K562 (cell line): ENCODE measurements around the gene SLC25A10. TPM values are rescaled to one million over a fixed set of nuclear protein-coding genes. Genes with fewer than 3 reads are reported as not detected.

Experiments
- BRF1 ChIP-seq: IDR thresholded peaks from 3 replicates; pipeline ENCODE4 v1.6.1; 2011; ENCODE audit warnings: borderline replicate concordance, mild to moderate bottlenecking; ENCODE audit not compliant: insufficient read length; ENCODE audit errors: extremely low read depth
- HLTF ChIP-seq: fragments of 450-650 bp; IDR thresholded peaks from 2 replicates; pipeline ENCODE4 v1.6.1; 2016
- KDM5B ChIP-seq: fragments of 200-600 bp; sonication (generic); IDR thresholded peaks from 2 replicates; pipeline ENCODE4 v1.6.1; 2012; ENCODE audit warnings: low read depth, mild to moderate bottlenecking, moderate library complexity, low read length, control low read depth, inconsistent platforms; ENCODE audit not compliant: insufficient replicate concordance
- MAFF ChIP-seq: IDR thresholded peaks from 2 replicates; pipeline ENCODE4 v1.6.1; 2012; ENCODE audit warnings: low read length, improper control_type of control experiment
- MYNN ChIP-seq, 2 experiments: sonication (generic); formaldehyde crosslinking in 1 of 2; IDR thresholded peaks; 2 replicates each; pipeline versions ENCODE4 v1.5.0 to v1.6.1; 2016 to 2020; ENCODE audit warnings: antibody characterized with exemption in 1 of 2, missing genetic modification reagents in 1 of 2
- NR3C1 ChIP-seq: sonication (generic); formaldehyde crosslinking; IDR thresholded peaks from 2 replicates; pipeline ENCODE4 v1.8.1; 2022; ENCODE audit warnings: missing genetic modification reagents
- PCBP1 ChIP-seq: fragments of 200-400 bp; formaldehyde crosslinking; IDR thresholded peaks from 2 replicates; pipeline ENCODE4 v1.6.1; 2018; ENCODE audit warnings: mild to moderate bottlenecking, low read depth, low read length; ENCODE audit not compliant: poor library complexity, severe bottlenecking
- PHB ChIP-seq: fragments of 250-450 bp; sonication (Bioruptor Pico); IDR thresholded peaks from 2 replicates; pipeline ENCODE4 v1.5.0; 2021
- POLR3A ChIP-seq: IDR thresholded peaks from 2 replicates; pipeline ENCODE4 v1.6.1; 2011; ENCODE audit warnings: borderline replicate concordance, mild to moderate bottlenecking, moderate library complexity; ENCODE audit not compliant: insufficient read length, insufficient read depth; ENCODE audit errors: extremely low read depth
- RBM14 ChIP-seq: fragments of 200-400 bp; formaldehyde crosslinking; IDR thresholded peaks from 2 replicates; pipeline ENCODE4 v1.6.1; 2018; ENCODE audit warnings: low read depth, mild to moderate bottlenecking, low read length, moderate library complexity, borderline replicate concordance; ENCODE audit not compliant: insufficient read depth
- RBM17 ChIP-seq: fragments of 200-400 bp; formaldehyde crosslinking; IDR thresholded peaks from 2 replicates; pipeline ENCODE4 v1.6.1; 2017; ENCODE audit warnings: low read depth, mild to moderate bottlenecking, low read length, borderline replicate concordance
- SAP30 ChIP-seq: fragments of 200-600 bp; sonication (generic); IDR thresholded peaks from 2 replicates; pipeline ENCODE4 v1.6.1; 2012; ENCODE audit warnings: borderline replicate concordance, low read depth, mild to moderate bottlenecking, moderate library complexity, low read length, control low read depth, inconsistent platforms; ENCODE audit not compliant: insufficient read depth, poor library complexity, severe bottlenecking
- TAF9B ChIP-seq: fragments of 450-650 bp; IDR thresholded peaks from 2 replicates; pipeline ENCODE4 v1.6.1; 2018; ENCODE audit warnings: mild to moderate bottlenecking; ENCODE audit not compliant: partially characterized antibody
- TCF7 ChIP-seq: sonication (generic); IDR thresholded peaks from 2 replicates; pipeline ENCODE4 v1.6.1; 2016; ENCODE audit warnings: antibody characterized with exemption, borderline replicate concordance
- TGIF2 ChIP-seq: sonication (generic); formaldehyde crosslinking; IDR thresholded peaks from 2 replicates; pipeline ENCODE4 v1.8.1; 2022; ENCODE audit warnings: mild to moderate bottlenecking, missing genetic modification reagents, moderate library complexity
- ZNF644 ChIP-seq: fragments of 200-800 bp; sonication (Bioruptor generic); IDR thresholded peaks from 2 replicates; pipeline ENCODE4 v1.6.1; 2016; ENCODE audit warnings: low read depth, missing genetic modification characterization, missing compliant biosample characterization
- ZSCAN29 ChIP-seq: fragments of 450-650 bp; IDR thresholded peaks from 2 replicates; pipeline ENCODE4 v1.6.1; 2017
- polyA plus RNA-seq, 8 experiments: library from polyadenylated mRNA; depleted of rRNA in 4 of 8; stranded (reverse) in 5 of 8; unstranded in 3 of 8; fragments of >200 nt; fragmentation: Nextera tagmentation in 2 of 8; fragmentation: Illumina TruSeq in 1 of 8; extraction: Ambion mirVana in 2 of 8; extraction: Trizol in 1 of 8; gene quantifications; 2 replicates each; pipeline versions ENCODE4 v1.2.1 to v1.2.3, GENCODE V29; 2011 to 2014; ENCODE audit warnings: inconsistent platforms in 1 of 8, missing spikeins in 1 of 8
- total RNA-seq, 7 experiments: library from RNA; depleted of rRNA in 6 of 7; stranded (reverse); fragments of >200 nt in 6 of 7; fragmentation: Illumina TruSeq in 2 of 7; extraction: Trizol in 2 of 7; gene quantifications; 2 replicates each; pipeline versions ENCODE4 v1.2.1 to v1.2.3, GENCODE V29; 2011 to 2021; ENCODE audit warnings: low replicate concordance in 1 of 7
- TF ChIP-seq, protein P1 (sequence below): sonication (generic); formaldehyde crosslinking; IDR thresholded peaks from 2 replicates; pipeline ENCODE4 v1.8.0; 2022; ENCODE audit warnings: mild to moderate bottlenecking, missing genetic modification reagents
- TF ChIP-seq, protein P2 (sequence below), 2 experiments: fragments of 450-650 bp in 1 of 2; IDR thresholded peaks; 2 replicates each; pipeline ENCODE4 v1.6.1; 2011 to 2017; ENCODE audit warnings: low read depth in 2 of 2, antibody characterized with exemption in 1 of 2, borderline replicate concordance in 1 of 2, low read length in 1 of 2, mild to moderate bottlenecking in 1 of 2, mixed read lengths in 1 of 2; ENCODE audit not compliant: control insufficient read depth in 1 of 2

Gene SLC25A10
- total and polyA plus RNA-seq, 9 of the 15 experiments (the other 6 are each of a cell fraction or from before 2014, with no cell fraction given): 0.10 to 85.6 (median 34.3) TPM

DNA sequence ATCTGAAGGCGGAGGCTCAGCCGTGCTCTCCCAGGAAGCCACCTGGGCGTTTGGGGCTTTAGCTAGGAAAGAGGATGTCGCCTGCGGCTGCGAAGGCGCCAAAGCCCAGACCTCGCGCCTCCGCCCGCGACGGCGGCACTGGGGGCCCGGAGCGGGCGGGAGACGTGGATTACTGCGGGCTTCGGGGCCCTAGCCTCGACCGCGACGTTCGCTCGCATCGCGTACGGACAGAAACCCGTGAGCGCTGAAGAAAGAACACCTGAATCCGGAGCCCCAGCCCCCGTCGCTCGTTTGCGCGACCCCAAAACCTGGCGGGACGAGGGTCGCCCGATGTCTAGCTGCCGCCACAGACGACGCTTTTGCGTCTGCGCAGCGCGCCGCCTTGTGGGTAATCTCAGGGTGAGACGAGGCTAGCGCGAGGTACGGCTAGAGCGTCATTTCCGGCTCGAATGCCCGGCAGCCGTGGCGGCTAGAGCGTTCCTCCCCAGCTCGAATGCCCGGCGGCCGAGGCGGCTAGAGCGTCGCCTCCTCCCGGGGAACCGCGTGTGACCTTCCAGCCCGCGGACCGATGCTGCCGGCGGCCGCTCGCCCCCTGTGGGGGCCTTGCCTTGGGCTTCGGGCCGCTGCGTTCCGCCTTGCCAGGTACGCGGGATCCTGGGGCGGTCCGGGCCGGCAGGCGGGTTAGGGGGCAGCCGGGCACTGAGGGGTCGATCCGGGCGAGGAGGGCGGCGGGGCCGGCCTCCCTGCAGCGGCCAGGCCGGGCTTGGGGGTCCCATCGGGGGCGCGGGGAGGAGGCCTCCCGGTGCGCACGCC, 8.9 kb upstream of the SLC25A10 start, which contains the start of gene MRPL12 (continued):
- TF ChIP-seq SAP30 (peak; percentile 46), PCBP1 (peak; percentile 73), TGIF2 (CRISPR knock-in tag) (peak; percentile 64; the same call in 1 of the 2 replicates), TAF9B (peak; percentile 79), ZSCAN29 (no peak), HLTF (no peak), ZNF644 (tag) (no peak), KDM5B (peak; percentile 66), RBM14 (0 out of 2 replicates have a peak, but pooled peaks have one; percentile 54), MAFF (no peak), TCF7 (no peak), PHB (0 out of 2 replicates have a peak, but pooled peaks have one; percentile 15), MYNN (IDR thresholded peaks at IDR 0.05) (peak; percentile 44; the same call in 1 of the 2 replicates), MYNN (CRISPR knock-in tag; IDR thresholded peaks at IDR 0.05) (no peak), BRF1 (no peak), POLR3A (no peak), RBM17 (no peak), NR3C1 (no peak)
- TF ChIP-seq, protein P1, sequence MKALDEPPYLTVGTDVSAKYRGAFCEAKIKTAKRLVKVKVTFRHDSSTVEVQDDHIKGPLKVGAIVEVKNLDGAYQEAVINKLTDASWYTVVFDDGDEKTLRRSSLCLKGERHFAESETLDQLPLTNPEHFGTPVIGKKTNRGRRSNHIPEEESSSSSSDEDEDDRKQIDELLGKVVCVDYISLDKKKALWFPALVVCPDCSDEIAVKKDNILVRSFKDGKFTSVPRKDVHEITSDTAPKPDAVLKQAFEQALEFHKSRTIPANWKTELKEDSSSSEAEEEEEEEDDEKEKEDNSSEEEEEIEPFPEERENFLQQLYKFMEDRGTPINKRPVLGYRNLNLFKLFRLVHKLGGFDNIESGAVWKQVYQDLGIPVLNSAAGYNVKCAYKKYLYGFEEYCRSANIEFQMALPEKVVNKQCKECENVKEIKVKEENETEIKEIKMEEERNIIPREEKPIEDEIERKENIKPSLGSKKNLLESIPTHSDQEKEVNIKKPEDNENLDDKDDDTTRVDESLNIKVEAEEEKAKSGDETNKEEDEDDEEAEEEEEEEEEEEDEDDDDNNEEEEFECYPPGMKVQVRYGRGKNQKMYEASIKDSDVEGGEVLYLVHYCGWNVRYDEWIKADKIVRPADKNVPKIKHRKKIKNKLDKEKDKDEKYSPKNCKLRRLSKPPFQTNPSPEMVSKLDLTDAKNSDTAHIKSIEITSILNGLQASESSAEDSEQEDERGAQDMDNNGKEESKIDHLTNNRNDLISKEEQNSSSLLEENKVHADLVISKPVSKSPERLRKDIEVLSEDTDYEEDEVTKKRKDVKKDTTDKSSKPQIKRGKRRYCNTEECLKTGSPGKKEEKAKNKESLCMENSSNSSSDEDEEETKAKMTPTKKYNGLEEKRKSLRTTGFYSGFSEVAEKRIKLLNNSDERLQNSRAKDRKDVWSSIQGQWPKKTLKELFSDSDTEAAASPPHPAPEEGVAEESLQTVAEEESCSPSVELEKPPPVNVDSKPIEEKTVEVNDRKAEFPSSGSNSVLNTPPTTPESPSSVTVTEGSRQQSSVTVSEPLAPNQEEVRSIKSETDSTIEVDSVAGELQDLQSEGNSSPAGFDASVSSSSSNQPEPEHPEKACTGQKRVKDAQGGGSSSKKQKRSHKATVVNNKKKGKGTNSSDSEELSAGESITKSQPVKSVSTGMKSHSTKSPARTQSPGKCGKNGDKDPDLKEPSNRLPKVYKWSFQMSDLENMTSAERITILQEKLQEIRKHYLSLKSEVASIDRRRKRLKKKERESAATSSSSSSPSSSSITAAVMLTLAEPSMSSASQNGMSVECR (CRISPR knock-in tag): peak; percentile 94; the same call in 1 of the 2 replicates
- TF ChIP-seq, protein P2, sequence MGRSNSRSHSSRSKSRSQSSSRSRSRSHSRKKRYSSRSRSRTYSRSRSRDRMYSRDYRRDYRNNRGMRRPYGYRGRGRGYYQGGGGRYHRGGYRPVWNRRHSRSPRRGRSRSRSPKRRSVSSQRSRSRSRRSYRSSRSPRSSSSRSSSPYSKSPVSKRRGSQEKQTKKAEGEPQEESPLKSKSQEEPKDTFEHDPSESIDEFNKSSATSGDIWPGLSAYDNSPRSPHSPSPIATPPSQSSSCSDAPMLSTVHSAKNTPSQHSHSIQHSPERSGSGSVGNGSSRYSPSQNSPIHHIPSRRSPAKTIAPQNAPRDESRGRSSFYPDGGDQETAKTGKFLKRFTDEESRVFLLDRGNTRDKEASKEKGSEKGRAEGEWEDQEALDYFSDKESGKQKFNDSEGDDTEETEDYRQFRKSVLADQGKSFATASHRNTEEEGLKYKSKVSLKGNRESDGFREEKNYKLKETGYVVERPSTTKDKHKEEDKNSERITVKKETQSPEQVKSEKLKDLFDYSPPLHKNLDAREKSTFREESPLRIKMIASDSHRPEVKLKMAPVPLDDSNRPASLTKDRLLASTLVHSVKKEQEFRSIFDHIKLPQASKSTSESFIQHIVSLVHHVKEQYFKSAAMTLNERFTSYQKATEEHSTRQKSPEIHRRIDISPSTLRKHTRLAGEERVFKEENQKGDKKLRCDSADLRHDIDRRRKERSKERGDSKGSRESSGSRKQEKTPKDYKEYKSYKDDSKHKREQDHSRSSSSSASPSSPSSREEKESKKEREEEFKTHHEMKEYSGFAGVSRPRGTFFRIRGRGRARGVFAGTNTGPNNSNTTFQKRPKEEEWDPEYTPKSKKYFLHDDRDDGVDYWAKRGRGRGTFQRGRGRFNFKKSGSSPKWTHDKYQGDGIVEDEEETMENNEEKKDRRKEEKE (IDR thresholded peaks at IDR 0.05; ENCODE audit: borderline replicate concordance in 1 of 2, control insufficient read depth in 1 of 2, low read depth in 2 of 2, low read length in 1 of 2): peak in 1 of 2 experiments; percentile 32; a peak in 1 of 4 replicates
